ENCODE measurements around the gene DUSP9.
"Not testable (repeated sequence)": the region's sequence is repeated elsewhere in the genome, so short reads cannot be mapped to it uniquely, and the experiment has no call there.

Gene DUSP9, protein sequence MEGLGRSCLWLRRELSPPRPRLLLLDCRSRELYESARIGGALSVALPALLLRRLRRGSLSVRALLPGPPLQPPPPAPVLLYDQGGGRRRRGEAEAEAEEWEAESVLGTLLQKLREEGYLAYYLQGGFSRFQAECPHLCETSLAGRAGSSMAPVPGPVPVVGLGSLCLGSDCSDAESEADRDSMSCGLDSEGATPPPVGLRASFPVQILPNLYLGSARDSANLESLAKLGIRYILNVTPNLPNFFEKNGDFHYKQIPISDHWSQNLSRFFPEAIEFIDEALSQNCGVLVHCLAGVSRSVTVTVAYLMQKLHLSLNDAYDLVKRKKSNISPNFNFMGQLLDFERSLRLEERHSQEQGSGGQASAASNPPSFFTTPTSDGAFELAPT

DNA sequence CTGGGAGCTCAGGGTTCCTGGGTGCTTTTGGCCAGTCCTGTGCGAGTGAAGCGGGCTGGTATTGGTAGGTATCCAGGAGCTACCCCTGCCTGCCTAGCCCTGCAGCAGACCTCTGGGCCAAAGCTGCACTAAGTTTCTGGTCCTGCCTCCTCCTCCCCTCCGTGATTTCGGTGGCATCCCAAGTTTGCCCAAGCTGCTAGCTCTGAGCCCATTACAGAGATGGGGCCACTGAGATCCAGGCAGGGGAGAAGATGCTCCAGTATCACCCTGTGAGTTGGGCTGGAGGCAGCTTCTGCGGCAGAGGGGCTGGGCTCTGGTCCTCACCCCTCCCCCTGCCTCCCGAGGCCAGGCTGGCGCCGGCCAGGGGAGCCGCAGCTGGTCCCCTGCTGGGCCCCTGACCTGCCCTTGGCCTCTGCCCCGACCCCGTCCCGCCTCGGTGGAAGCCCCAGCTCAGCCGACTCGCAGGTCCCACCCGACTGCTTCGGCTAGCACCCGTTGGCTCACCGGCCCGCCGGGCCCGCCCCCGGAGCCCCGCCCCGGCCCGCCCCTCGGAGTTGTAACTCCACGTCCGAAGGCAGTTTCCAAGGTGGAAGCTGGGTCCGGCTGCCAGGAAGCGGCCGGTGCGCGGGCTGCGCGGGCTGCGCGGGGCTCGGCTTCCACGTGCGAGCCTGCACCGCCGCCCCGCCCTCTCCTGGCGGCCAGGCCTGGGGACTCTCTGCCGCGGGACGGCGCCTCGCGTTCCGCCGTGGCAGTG, at the start of gene DUSP9:
Gene DUSP9, plus strand, starts transcription at position 584 of the 754 bp plus-strand sequence. CDS start 751 bp downstream, outside the sequence.
- DNase-seq, result no peak

DNA sequence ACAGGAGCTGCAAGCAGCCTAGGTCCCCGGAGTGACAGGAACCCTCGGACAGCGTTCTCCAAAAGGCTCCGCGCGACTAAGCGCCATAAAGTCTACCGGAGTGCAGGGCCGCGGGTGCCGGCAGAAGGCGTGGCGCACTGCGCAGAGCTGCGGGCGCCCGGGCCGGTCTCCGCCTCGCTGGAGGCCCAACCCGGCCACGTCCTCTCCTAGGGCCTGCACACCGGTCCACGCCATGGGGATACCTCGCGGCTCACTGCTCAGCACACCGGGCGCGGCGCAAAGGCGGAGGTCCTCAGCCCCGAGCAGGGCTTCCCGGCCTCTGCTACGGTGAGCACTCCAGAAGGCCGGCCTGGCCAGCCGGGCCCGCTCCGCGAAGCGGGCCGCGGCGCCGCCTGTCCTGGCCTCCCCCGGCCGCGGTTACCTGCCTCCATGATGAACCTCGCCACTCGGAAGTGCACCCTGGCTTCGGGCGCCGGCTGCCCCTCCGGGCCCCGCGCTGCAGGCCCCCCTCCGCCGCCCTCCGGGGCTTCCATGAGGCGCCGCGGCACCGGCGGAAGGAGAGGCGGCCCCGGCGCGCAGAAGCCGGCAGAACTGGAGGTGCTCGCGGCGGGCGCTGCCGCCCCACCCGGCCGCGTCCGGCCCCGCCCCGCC, 48.3 kb upstream of the DUSP9 start, which contains the start of gene CCNQ:
Gene CCNQ, minus strand, starts transcription at position 599 of the 651 bp plus-strand sequence. Its CDS starts 66 bp downstream, at position 533.
- peak; percentile 25 for DNase-seq

DNA sequence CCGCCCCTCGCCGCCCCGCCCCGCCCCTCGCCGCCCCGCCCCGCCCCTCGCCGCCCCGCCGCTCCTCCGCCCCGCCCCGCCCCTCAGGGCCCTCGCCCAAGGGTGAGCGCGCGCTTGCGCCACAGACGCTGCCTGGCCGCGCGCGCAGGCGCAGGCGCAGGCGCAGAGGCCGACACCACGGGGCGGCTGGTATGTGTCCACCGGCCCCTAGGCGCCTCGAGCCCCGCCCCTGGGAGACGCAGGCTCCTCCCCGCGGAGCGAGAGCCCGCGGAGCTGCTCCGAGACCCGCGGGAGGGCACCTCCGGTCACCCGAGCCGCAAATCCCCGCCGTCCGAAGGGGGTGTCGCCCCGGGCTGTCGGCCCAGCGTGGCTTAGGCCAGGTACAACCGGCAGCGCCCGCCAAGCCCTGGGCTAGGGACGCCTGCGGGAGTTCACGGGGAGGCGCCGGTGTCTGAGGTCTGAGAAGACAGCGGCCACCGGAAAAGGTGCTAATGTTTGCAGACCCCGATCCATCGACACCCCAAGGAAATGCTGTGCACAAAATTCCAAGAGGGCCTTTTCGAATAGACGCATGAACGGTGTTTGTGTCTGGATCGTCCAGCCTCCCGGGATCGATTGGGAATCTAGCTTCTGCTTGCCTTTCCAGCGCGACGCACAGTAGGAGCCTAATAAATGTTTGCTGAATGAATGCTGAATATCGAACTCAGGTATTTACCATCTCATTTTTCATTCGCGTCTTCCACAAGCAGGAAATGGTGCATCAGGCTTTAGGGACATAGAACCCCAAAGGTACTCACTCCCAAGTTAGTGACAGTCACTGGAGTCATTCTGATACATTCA, 47.6 kb upstream of the DUSP9 start:
- peak; percentile 94 for DNase-seq

DNA sequence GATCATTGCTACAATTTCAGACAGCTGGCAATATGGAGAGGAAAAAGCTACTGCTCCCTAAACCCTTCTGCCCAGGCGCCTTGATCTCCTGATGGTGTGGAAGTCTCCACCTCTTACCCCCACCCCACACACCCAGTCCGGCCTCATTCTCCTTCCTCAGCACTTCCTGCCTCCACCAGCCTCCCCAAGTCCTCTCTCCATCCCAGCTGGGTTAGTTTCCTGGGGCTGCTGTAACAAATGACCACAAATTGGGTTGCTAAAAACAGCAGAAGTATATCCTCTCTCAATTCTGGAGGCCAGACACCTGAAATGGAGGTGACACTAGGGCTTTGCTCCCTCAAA, 47.0 kb upstream of the DUSP9 start:
- peak; percentile 21 for DNase-seq

DNA sequence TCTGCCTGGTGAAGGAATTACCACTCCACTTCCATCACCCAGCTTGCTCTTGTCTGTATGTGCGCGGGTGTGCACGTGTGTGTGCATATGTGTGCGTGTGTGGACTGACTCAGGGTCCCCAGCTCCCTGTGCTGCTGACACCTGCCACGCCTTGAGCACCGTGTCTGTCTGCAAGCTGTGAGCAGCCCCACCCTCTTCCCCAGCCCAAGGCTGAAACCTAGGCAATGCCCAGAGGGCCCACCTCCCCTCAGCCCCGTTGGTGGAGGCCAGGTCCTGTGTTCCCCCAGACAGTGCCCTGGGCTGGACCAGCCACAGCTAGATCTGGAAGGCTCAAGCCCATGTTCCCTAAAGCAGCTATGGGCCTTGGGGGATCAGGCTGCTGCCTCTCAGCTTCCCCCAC, 46.1 kb upstream of the DUSP9 start:
- DNase-seq, result no peak

DNA sequence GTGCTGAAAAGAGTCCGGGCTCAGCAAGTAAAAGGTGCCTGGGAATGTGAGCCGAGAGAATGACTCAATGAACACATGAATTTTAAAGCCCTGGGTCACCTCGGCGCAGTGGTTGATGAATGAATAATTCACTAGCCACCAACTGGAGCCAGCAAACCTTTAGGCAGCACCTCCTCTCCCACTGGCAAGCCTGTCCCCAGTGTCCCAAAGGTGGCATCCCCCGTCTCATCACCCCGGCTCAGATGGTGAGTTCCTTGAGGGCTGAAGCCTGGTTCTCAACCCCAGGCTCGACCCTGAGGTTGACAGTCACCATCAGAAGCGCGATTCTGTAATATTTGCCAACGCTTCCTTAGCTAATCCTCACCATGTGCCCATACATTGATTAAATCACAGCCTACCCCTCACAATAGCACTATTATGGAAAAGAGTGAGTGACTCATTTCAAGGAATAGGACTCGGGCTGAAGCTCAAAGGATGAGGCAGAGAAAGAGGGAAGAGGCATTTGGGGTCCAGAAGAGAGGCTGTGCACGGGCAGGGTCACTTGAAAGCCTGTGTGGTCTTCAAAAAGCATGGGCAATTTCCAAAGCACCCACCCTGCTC, 45.4 kb upstream of the DUSP9 start:
- DNase-seq, result no peak

DNA sequence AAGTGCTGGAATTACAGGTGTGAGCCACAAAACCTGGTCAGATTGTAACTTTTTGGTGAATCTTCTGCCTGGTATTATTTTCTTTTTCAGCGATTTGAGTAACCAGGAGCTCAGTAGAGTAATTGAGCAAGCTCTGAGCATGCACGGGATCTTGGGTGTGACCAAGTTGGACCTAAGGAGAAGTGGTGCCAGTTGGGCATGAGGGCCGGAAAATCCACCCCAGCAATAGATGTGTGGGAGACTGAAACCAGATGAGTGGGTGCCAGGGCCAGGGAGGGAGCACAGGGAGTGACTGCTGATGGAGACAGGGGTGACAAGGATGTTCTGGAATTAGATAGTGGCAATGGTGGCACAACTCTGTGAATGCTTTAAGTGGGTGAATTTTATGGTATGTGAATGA, 44.4 kb upstream of the DUSP9 start:
- no peak for DNase-seq

DNA sequence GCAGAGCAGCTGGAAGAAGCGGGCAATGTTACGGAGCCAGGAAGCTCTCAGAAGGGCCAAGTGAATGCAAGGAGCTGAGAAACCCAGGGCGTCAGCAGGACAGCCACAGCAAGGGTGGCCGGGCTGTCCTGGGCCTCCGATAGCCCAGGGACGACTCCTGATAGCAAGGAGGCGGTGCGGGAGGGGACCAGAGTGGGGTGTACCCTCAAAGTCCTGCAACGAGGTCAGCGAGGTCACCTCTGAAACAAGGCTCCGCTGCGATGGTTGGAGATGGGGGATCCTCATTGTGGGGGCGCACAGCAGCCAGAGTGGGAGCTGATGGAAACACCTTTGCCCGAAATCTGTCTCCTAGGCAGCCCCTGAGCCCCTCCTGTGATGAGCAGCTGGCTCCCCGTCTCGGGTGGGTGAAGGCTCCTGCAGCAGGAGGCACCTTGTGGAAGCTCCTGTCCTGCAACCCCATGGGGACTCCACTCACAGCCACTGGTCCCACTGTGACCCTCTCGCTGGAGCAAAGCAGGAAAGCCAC, 43.8 kb upstream of the DUSP9 start:
- DNase-seq, result no peak

DNA sequence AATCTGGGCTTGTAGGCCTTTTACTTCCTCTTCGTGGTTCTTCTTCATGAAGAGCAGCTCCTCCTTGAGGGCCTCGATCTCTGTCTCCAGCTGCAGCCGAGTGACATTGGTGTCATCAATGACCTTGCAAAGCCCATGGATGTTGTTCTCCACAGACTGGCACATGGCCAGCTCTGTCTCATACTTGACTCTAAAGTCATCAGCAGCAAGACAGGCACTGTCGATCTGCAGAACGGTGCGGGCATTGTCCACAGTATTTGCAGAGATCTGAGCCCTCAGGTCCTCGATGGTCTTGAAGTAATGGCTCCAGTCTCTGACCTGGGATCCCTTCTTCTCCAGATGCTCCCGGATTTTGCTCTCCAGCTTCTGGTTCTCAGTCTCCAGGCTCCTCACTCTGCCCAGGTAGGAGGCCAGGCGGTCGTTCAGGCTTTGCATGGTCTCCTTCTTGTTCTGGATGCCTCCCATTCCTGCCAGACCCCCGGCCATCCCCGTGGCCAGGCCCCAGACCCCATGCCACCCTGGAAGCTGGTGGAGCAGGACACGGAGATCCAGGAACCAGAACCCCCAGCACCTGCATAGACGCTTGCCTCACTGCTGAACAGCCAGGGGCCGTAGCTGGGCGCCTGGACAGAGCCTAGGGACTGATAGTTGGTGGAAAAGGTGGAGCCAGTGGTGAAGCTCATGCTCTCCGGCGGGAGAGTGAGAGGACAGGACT, 42.2 kb upstream of the DUSP9 start:
- not testable (repeated sequence) for DNase-seq

DNA sequence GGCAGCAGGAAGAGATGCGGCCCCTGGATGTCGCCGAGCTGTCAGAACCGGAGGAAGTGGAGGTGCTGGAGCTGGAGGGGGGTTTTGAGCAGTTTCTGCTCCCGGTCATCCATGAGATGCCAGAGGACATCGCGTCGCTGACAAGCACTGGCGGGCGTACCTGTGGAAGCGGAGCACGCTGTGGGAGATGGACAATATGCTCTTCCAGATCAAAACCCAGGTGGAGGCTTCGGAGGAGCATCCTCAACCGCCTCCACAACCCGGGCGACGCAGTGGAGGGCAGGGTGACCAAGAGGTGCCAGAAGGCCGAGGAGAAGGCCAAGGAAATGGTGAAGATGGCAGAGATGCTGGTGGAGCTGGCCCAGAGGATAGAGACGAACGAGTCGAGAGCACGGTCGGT, 40.5 kb upstream of the DUSP9 start:
- no peak for DNase-seq

DNA sequence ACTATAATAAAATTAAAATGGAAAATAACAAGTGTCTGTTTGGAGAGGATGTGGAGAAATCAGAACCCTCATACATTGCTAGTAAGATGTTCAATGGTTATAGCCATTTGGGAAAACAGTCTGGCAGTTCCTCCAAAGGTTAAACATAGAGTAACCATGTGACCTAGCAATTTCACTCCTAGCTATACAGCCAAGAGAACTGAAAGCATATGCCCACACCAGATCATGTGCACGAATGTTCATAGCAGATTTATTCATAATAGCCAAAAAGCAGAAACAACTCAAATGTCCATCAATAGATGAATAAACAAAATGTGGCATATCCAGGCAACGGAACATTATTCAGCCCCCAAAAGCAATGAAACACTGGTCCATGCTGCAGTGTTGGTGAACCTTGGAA, 38.6 kb upstream of the DUSP9 start:
- no peak for DNase-seq

DNA sequence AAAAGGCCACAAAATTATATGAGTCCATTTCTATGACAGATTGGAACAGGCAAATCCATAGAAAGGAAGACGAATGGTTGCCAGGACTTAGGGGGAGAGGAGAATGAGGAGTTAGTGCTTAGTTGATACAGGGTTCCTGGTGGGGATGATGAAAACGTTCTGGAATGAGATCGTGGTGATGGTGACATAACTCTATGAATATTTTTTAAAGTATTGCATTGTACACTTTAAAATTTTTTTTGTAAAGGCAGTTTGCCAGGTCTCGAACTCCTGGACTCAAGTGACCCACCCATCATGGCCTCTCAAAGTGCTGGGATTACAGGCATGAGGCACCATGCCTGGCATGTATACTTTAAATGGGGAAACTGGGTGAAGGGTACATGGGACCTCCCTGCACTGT, 38.2 kb upstream of the DUSP9 start:
- no peak for DNase-seq

DNA sequence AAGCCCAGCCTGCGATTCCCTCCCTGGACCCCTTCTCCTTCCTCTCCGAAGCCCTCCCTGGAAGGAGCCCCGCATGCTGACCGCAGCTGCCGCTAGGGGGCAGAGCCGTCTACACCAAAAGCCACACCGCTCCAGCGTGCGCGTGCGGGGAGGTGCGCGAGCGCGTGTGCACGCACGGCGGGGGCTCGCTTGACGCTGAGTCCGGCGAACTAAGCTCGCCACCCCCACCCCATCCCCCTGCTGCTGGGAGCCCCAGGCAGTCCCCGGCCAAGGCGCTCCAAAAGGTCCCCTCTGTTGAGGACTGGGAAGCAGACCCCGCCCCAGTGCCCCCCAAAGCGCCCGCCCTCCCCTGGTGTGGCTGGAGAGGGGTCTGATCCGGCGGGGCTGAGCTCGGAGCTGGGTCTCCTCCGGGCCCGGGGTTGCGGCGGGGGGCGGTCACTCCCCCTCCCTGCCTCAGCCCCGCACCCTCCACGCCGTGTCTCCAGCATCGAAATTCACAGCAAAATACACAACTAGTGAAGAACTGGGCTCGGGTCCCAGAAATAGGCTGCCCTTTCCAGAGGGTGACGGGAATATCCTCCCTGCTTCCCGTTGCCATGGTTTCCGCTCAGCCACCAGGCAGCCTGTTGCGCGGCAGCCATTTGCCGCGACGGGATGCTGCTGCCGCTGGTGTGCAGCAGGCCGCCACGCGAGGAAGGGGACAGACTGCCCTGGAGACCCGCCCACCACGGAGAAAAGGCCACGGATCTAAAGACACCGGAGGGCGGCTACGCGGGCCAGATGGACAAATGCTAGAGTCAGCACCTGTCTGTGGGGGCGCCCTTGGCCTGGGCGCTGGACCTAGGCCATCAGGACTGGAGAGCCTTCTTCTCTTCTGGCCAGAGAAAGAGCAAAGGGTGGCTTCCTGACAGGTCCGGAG, 36.8 kb upstream of the DUSP9 start:
- peak; percentile 72 for DNase-seq

DNA sequence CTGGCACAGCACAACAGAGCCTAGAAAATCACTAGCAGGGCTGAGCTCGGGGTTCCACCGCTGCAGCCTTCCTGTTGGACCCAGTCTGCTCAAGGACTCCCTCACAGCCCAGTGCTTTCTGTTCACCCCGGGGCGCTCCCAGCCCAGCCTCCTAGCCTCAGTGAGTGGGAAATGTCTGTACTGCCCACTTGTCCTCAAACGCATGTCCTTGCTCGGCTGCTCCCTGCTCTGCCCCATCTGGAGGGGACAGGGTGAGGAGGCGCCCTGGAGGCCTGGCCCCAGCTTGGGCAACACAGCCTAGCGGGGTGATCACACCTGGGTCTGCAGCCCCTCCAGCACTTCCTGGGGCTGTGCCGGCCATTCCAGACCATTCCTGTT, 36.2 kb upstream of the DUSP9 start:
- DNase-seq, result no peak

DNA sequence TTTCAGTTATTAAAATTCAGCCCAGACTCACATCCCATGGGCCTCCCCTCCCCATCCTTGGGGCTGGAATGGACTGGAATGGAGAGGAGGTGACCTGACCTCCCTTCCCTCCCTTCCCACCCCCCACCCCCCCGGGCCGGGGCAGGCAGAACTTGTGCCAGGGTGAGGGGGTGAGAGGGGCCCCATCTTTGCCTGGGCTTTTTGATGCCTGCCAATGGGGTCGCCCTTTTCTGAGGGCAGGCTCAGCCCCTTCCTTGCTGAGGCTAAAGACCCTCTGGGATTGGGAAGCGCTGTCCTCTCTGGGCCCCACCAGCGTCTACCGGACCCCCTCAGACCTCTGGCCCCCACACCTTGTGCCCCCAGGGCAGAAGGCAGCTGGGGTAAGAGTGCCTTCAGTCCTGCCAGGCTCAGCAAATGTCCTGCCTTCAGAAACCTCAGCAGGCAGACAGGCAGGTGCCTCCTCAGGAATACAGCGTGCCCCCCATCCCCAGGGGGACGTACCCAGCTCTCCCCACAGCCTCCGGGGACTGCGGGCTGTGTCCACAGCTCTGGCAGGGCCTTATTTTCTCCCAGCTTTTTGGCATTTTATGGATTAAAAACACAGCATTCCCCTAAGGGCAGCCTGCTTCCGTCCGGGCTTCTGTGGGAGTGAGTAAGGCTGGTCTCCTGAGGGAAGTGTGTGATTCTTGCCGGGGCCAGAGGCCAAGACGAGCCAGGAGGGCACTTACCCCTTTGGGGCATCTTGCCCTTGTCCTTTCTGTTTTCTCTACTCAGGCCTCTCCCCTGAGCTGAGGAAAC, 35.5 kb upstream of the DUSP9 start:
- DNase-seq, result no peak

DNA sequence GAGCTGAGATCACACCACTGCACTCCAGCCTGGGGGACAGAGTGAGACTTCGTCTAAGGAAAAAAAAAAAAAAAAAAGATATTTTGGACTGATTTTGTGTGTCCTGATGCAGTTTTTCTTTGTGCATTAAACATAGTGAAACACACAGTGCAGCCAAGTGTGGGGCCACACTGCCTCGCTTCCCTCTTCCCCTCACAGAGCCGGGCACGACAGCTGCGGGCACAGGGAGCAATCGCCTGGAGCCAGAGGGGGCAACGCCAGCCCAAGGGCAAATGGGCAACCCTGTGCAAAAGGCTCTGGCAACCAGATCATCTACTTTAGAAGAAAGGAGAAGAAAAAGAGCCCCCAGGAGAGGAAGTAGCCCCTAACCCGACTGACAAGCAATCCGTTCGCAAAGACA, 34.6 kb upstream of the DUSP9 start:
- DNase-seq, result no peak

DNA sequence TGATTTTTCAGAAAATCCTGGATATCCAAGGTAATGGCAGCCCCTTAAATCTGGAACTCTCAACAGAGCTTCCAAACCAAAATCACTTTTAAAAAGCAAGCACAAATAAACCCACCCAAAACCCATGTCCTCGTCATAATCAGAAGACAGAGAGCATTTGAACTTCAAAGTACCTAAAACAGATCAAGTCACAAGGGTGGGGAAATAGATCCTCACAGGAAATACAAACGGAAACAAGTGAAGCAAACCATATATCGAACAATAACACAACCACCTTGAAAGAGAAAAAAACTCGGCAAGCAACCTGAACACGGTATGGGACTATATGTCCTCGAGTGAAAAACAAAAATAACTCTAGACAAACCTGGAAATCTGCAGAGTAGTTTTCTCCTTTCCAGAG, 32.2 kb upstream of the DUSP9 start:
- DNase-seq, result no peak

DNA sequence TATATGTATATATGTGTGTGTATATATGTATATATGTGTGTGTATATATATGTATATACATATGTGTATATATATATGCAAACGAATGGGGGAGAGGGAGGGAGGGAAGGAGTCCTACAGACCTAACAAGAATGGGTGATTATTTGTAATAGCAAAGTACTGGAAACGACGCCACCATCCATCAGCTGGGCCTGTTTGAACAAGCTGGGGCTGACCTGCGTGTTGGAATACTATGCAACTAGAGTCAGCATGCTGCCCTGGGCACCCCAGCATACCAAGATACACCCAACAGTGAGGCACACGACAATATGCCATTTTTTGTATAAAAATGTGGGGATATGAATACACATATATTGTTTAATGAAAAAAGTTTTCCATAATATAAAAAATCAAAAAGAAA, 26.4 kb upstream of the DUSP9 start:
- no peak for DNase-seq

DNA sequence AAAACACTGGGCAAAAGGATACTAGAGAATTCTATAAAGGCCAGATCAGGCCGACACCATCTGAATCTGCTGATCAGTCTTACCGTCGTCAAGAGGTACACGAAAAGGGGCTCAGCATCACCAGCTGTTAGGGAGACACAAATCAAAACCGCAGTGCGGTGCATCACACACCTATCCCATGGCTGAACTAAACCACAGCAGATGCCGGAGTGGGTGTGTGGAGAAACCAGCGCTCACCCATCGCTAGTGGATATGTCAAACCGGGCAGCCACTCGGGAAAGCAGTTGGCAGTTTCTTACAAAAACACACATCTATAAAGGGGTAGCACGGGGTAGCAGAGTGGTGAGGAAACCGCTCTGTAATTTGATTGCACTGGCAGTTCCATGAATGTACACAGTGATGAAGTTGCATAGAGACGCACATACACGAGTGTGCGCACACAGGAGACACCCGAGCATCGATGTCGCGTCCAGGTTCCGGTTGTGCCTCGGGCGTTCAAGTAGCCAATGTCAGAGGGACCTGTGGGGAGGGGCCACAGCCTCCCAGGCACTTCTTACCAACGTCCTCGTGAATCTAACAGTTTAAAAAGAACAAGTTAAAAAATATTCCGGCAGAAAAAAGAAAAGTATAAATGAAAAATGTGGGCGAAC, 24.9 kb upstream of the DUSP9 start:
- DNase-seq, result no peak

All from activated CD4-positive, alpha-beta T cell treated with anti-CD3 and anti-CD28 coated beads, Interleukin-10, Interleukin-2, amounts not matched to agents 100 ng/mL and 50 ng/mL, durations not matched to agents 16 hours and 8 hours (primary cell).